ENCODE data around the gene PSMD2.

PSMD2 gene

DNA sequence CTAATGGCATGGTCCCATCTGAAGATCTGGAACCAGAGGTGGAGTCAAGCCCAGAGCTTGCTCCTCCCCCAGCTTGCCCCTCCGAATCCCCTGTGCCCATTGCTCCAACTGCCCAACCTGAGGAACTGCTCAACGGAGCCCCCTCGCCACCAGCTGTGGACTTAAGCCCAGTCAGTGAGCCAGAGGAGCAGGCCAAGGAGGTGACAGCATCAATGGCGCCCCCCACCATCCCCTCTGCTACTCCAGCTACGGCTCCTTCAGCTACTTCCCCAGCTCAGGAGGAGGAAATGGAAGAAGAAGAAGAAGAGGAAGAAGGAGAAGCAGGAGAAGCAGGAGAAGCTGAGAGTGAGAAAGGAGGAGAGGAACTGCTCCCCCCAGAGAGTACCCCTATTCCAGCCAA is 22.6 kb downstream of the PSMD2 start:
- Histone ChIP-seq H3K79me2 (ENCODE audit: insufficient read depth, low read depth) (peaks cover 90% of the 10 kb centered on the region), H3K9ac (no peak overlapping the region), H3K4me2 (no peak overlapping the region), H4K20me1 (ENCODE audit: insufficient read depth) (peaks cover 40% of the 10 kb centered on the region), H3K27ac (no peak overlapping the region), H3K36me3 (ENCODE audit: insufficient read depth) (peaks cover 61% of the 10 kb centered on the region; the same call in 1 of the 2 replicates), H3K4me1 (ENCODE audit: low read depth, poor library complexity, severe bottlenecking) (peaks cover 41% of the 10 kb centered on the region), H3K4me3 (IDR thresholded peaks at IDR 0.05; ENCODE audit: insufficient read depth, low read depth, low read length) (no peak overlapping the region), H2AFZ (ENCODE audit: low read depth) (no peak overlapping the region), H3K27me3 (ENCODE audit: insufficient read depth, low read depth) (no peaks in the 10 kb centered on the region; the same call in 1 of the 2 replicates)
- TF ChIP-seq, protein P1, sequence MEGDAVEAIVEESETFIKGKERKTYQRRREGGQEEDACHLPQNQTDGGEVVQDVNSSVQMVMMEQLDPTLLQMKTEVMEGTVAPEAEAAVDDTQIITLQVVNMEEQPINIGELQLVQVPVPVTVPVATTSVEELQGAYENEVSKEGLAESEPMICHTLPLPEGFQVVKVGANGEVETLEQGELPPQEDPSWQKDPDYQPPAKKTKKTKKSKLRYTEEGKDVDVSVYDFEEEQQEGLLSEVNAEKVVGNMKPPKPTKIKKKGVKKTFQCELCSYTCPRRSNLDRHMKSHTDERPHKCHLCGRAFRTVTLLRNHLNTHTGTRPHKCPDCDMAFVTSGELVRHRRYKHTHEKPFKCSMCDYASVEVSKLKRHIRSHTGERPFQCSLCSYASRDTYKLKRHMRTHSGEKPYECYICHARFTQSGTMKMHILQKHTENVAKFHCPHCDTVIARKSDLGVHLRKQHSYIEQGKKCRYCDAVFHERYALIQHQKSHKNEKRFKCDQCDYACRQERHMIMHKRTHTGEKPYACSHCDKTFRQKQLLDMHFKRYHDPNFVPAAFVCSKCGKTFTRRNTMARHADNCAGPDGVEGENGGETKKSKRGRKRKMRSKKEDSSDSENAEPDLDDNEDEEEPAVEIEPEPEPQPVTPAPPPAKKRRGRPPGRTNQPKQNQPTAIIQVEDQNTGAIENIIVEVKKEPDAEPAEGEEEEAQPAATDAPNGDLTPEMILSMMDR (conservative IDR thresholded peaks at IDR 0.05; ENCODE audit: low read depth, low read length), result no peak

DNA sequence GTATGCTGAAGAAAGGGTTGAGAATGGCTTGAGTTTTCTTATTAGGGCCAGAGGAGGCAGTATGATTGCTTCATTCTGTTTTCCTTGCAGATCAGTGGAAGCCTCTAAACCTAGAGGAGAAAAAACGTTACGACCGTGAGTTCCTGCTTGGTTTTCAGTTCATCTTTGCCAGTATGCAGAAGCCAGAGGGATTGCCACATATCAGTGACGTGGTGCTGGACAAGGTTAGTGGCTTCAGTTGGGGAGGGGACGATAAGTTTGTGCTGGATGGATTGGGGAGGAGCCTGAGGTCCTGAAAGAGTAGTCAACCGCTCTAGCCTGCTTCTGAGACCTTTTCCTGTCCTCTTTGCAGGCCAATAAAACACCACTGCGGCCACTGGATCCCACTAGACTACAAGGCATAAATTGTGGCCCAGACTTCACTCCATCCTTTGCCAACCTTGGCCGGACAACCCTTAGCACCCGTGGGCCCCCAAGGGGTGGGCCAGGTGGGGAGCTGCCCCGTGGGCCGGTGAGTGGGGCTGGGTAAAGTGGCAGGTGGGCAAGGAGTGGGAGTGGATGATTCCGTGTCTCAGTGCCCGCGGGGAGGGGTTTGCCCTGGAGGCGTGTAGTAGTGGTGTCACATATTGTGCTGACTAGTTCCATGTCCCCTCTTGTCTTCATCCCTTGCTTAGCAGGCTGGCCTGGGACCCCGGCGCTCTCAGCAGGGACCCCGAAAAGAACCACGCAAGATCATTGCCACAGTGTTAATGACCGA is 23.9 kb downstream of the PSMD2 start:
- peaks cover 28% of the 10 kb centered on the region for H4K20me1 ChIP-seq (ENCODE audit: insufficient read depth)
- TF ChIP-seq, protein P1 (conservative IDR thresholded peaks at IDR 0.05; ENCODE audit: low read depth, low read length), result no peak

DNA sequence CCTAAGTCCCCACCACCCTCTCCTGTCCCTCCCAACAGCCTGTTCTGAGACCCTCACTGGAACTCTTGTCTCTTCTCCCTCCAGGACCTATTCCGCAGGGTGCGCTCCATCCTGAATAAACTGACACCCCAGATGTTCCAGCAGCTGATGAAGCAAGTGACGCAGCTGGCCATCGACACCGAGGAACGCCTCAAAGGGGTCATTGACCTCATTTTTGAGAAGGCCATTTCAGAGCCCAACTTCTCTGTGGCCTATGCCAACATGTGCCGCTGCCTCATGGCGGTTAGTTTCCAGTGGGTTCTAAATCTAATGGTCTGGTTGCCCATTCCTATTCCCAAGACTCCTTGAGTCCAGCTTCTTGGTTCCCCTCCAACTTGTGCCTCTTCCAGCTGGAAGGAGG is 24.7 kb downstream of the PSMD2 start:
- TF ChIP-seq, protein P1 (conservative IDR thresholded peaks at IDR 0.05; ENCODE audit: low read depth, low read length), result no peak
- Histone ChIP-seq H3K27me3 (ENCODE audit: insufficient read depth, low read depth) (no peaks in the 10 kb centered on the region; the same call in 1 of the 2 replicates), H3K9ac (no peak overlapping the region), H2AFZ (ENCODE audit: low read depth) (no peak overlapping the region), H3K4me3 (IDR thresholded peaks at IDR 0.05; ENCODE audit: insufficient read depth, low read depth, low read length) (no peak overlapping the region), H3K27ac (no peak overlapping the region), H3K4me1 (ENCODE audit: low read depth, poor library complexity, severe bottlenecking) (peaks cover 21% of the 10 kb centered on the region), H3K36me3 (ENCODE audit: insufficient read depth) (peaks cover 71% of the 10 kb centered on the region; the same call in 1 of the 2 replicates), H3K4me2 (no peak overlapping the region), H3K79me2 (ENCODE audit: insufficient read depth, low read depth) (peaks cover 70% of the 10 kb centered on the region), H4K20me1 (ENCODE audit: insufficient read depth) (peaks cover 22% of the 10 kb centered on the region)

More for the DNA sequence above, 23.9 kb downstream of the PSMD2 start:
- H3K27me3 ChIP-seq (ENCODE audit: insufficient read depth, low read depth), result no peaks in the 10 kb centered on the region; the same call in 1 of the 2 replicates
- H3K4me2 ChIP-seq, result no peak overlapping the region
- no peak overlapping the region for H3K4me3 ChIP-seq (IDR thresholded peaks at IDR 0.05; ENCODE audit: insufficient read depth, low read depth, low read length)
- H3K27ac ChIP-seq, result no peak overlapping the region
- H3K4me1 ChIP-seq (ENCODE audit: low read depth, poor library complexity, severe bottlenecking), result peaks cover 29% of the 10 kb centered on the region
- H2AFZ ChIP-seq (ENCODE audit: low read depth), result no peak overlapping the region
- peaks cover 66% of the 10 kb centered on the region; the same call in 1 of the 2 replicates for H3K36me3 ChIP-seq (ENCODE audit: insufficient read depth)
- H3K79me2 ChIP-seq (ENCODE audit: insufficient read depth, low read depth), result peaks cover 78% of the 10 kb centered on the region
- H3K9ac ChIP-seq, result no peak overlapping the region

DNA sequence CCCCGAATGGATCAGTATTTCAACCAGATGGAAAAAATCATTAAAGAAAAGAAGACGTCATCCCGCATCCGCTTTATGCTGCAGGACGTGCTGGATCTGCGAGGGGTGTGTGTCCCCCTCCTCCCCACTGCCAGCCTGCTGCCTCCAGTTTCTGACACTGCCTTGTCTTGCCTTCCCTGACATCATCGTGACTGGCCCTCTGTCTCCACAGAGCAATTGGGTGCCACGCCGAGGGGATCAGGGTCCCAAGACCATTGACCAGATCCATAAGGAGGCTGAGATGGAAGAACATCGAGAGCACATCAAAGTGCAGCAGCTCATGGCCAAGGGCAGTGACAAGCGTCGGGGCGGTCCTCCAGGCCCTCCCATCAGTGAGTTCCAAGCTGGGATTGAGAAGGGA is 26.2 kb downstream of the PSMD2 start:
- no peak overlapping the region for H3K4me2 ChIP-seq
- TF ChIP-seq, protein P1 (conservative IDR thresholded peaks at IDR 0.05; ENCODE audit: low read depth, low read length), result no peak
- no peak overlapping the region for H2AFZ ChIP-seq (ENCODE audit: low read depth)
- peaks cover 81% of the 10 kb centered on the region; the same call in 1 of the 2 replicates for H3K36me3 ChIP-seq (ENCODE audit: insufficient read depth)
- H3K4me1 ChIP-seq (ENCODE audit: low read depth, poor library complexity, severe bottlenecking), result peaks cover 7% of the 10 kb centered on the region
- H3K79me2 ChIP-seq (ENCODE audit: insufficient read depth, low read depth), result peaks cover 64% of the 10 kb centered on the region
- H3K9ac ChIP-seq, result no peak overlapping the region
- no peaks in the 10 kb centered on the region; the same call in 1 of the 2 replicates for H3K27me3 ChIP-seq (ENCODE audit: insufficient read depth, low read depth)
- H3K27ac ChIP-seq, result no peak overlapping the region
- H4K20me1 ChIP-seq (ENCODE audit: insufficient read depth), result peaks cover 16% of the 10 kb centered on the region
- no peak overlapping the region for H3K4me3 ChIP-seq (IDR thresholded peaks at IDR 0.05; ENCODE audit: insufficient read depth, low read depth, low read length)
